IMR-90 (cell line): ENCODE measurements around the gene MYH6. TPM values are rescaled to one million over a fixed set of nuclear protein-coding genes. Genes with fewer than 3 reads are reported as not detected.

Experiments
- ATAC-seq: fragments of 200-7000 bp; cut with Tn5 transposase; 2 replicates; pipeline ENCODE4 v1.9.1; 2020; ENCODE audit warnings: low read depth, mild to moderate bottlenecking, moderate library complexity
- BruUV-seq: library from RNA; stranded (reverse); fragments of 400-500 nt; replicated peaks from 2 replicates; lab custom pipeline; 2021; lab: Mats Ljungman, UMichigan
- CTCF ChIA-PET: fragments of 300-600 bp; formaldehyde crosslinking; extraction: SDS; loops from one replicate; lab custom pipeline; 2021; ENCODE audit warnings: antibody characterized with exemption; lab: Yijun Ruan, JAX
- POLR2A ChIA-PET: fragments of 300-600 bp; sonication (Branson Sonifier 250); formaldehyde crosslinking; loops from one replicate; lab custom pipeline; 2022; ENCODE audit warnings: antibody characterized with exemption; ENCODE audit not compliant: unreplicated experiment; lab: Charles Lee
- DNase-seq: peaks from one replicate; pipeline ENCODE4 v3.0.0; 2013
- H2AFZ ChIP-seq: replicated peaks from 2 replicates; pipeline ENCODE3; 2013; ENCODE audit warnings: low read length, mild to moderate bottlenecking; ENCODE audit not compliant: poor library complexity
- H2AK5ac ChIP-seq: 2 replicates; pipeline ENCODE4 v1.6.1; 2013; ENCODE audit warnings: low read depth, low read length, inconsistent platforms
- H2AK9ac ChIP-seq: replicated peaks from 2 replicates; pipeline ENCODE3; 2013; ENCODE audit warnings: mild to moderate bottlenecking, low read depth, low read length, moderate library complexity; ENCODE audit not compliant: poor library complexity
- H2BK120ac ChIP-seq: 2 replicates; pipeline ENCODE4 v1.6.1; 2013; ENCODE audit warnings: low read depth, low read length, inconsistent platforms
- H2BK15ac ChIP-seq: 3 replicates; pipeline ENCODE4 v1.6.1; 2013; ENCODE audit warnings: low read depth, low read length, inconsistent platforms
- H2BK20ac ChIP-seq: 2 replicates; pipeline ENCODE4 v1.6.1; 2013; ENCODE audit warnings: low read depth, mild to moderate bottlenecking, inconsistent platforms, low read length, moderate library complexity
- H2BK5ac ChIP-seq: 2 replicates; pipeline ENCODE4 v1.6.1; 2013; ENCODE audit warnings: mild to moderate bottlenecking, low read depth, low read length, inconsistent platforms; ENCODE audit not compliant: poor library complexity, severe bottlenecking
- H3K14ac ChIP-seq: replicated peaks from 2 replicates; pipeline ENCODE4 v1.6.1; 2013; ENCODE audit warnings: low read depth, low read length, inconsistent platforms
- H3K18ac ChIP-seq: 2 replicates; pipeline ENCODE4 v1.6.1; 2013; ENCODE audit warnings: low read depth, low read length, control low read depth
- H3K23ac ChIP-seq: 2 replicates; pipeline ENCODE4 v1.6.1; 2013; ENCODE audit warnings: low read depth, low read length, inconsistent platforms
- H3K27ac ChIP-seq: 2 replicates; pipeline ENCODE4 v1.5.1; 2013; ENCODE audit warnings: mild to moderate bottlenecking, control low read depth, low read length; ENCODE audit not compliant: insufficient read depth
- H3K27me3 ChIP-seq: 2 replicates; pipeline ENCODE4 v1.6.1; 2013; ENCODE audit warnings: low read length; ENCODE audit not compliant: control insufficient read depth, insufficient read depth
- H3K36me3 ChIP-seq: 2 replicates; pipeline ENCODE4 v1.6.1; 2013; ENCODE audit warnings: low read length, mixed read lengths; ENCODE audit not compliant: control insufficient read depth, insufficient read depth
- H3K4ac ChIP-seq: 2 replicates; pipeline ENCODE4 v1.6.1; 2013; ENCODE audit warnings: low read depth, low read length, inconsistent platforms
- H3K4me1 ChIP-seq: 2 replicates; pipeline ENCODE4 v1.6.1; 2013; ENCODE audit warnings: low read length, mixed read lengths; ENCODE audit not compliant: control insufficient read depth, insufficient read depth
- H3K4me2 ChIP-seq: 2 replicates; pipeline ENCODE4 v1.6.1; 2013; ENCODE audit warnings: low read depth, mild to moderate bottlenecking, control low read depth, low read length, moderate library complexity
- H3K4me3 ChIP-seq: 2 replicates; pipeline ENCODE4 v1.5.1; 2013; ENCODE audit warnings: low read depth, mild to moderate bottlenecking, control low read depth, low read length, moderate library complexity; ENCODE audit not compliant: insufficient read depth
- H3K56ac ChIP-seq: 2 replicates; pipeline ENCODE4 v1.6.1; 2013; ENCODE audit warnings: low read length, inconsistent platforms; ENCODE audit not compliant: insufficient read depth; ENCODE audit errors: extremely low read depth
- H3K79me1 ChIP-seq, 2 experiments: 2 replicates each; pipeline ENCODE4 v1.6.1; 2013; ENCODE audit warnings: low read length in 2 of 2, inconsistent platforms in 1 of 2, low read depth in 1 of 2
- H3K9ac ChIP-seq: 2 replicates; pipeline ENCODE4 v1.6.1; 2013; ENCODE audit warnings: low read depth, low read length, control low read depth
- H3K9me1 ChIP-seq: 2 replicates; pipeline ENCODE4 v1.6.1; 2013; ENCODE audit warnings: low read length, inconsistent platforms; ENCODE audit not compliant: insufficient read depth
- H3K9me3 ChIP-seq: 2 replicates; pipeline ENCODE4 v1.6.1; 2013; ENCODE audit warnings: low read length; ENCODE audit not compliant: control insufficient read depth, insufficient read depth
- H4K20me1 ChIP-seq: 2 replicates; pipeline ENCODE4 v1.6.1; 2013; ENCODE audit warnings: low read length, inconsistent platforms; ENCODE audit not compliant: insufficient read depth
- H4K5ac ChIP-seq: 2 replicates; pipeline ENCODE4 v1.6.1; 2013; ENCODE audit warnings: mild to moderate bottlenecking, low read depth, low read length, control low read depth
- H4K8ac ChIP-seq, 2 experiments: 2 replicates each; pipeline ENCODE4 v1.6.1; 2013; ENCODE audit warnings: low read depth in 2 of 2, low read length in 2 of 2, control low read depth in 1 of 2, inconsistent platforms in 1 of 2
- H4K91ac ChIP-seq: 2 replicates; pipeline ENCODE4 v1.6.1; 2013; ENCODE audit warnings: low read depth, low read length, inconsistent platforms; ENCODE audit not compliant: insufficient read depth
- BHLHE40 ChIP-seq: fragments of 150-350 bp; IDR thresholded peaks from 2 replicates; pipeline ENCODE4 v1.6.1; 2016; ENCODE audit warnings: mild to moderate bottlenecking, low read depth, low read length
- CEBPB ChIP-seq: IDR thresholded peaks from 2 replicates; pipeline ENCODE4 v1.6.1; 2012; ENCODE audit warnings: low read depth, low read length, improper control_type of control experiment
- CHD1 ChIP-seq: IDR thresholded peaks from 2 replicates; pipeline ENCODE4 v1.6.1; 2012; ENCODE audit warnings: low read depth, low read length, improper control_type of control experiment
- CTCF ChIP-seq: conservative IDR thresholded peaks from 2 replicates; pipeline ENCODE4 v1.5.1; 2012; ENCODE audit warnings: mild to moderate bottlenecking, low read depth, low read length, improper control_type of control experiment
- ELK1 ChIP-seq: fragments of 150-350 bp; IDR thresholded peaks from 2 replicates; pipeline ENCODE4 v1.6.1; 2016; ENCODE audit warnings: low read depth, mild to moderate bottlenecking, low read length, moderate library complexity, borderline replicate concordance
- MAFK ChIP-seq: IDR thresholded peaks from 2 replicates; pipeline ENCODE4 v1.6.1; 2012; ENCODE audit warnings: low read depth, low read length, improper control_type of control experiment
- MXI1 ChIP-seq: IDR thresholded peaks from 2 replicates; pipeline ENCODE4 v1.6.1; 2012; ENCODE audit warnings: low read depth, mild to moderate bottlenecking, low read length, moderate library complexity, borderline replicate concordance
- RAD21 ChIP-seq: IDR thresholded peaks from 2 replicates; pipeline ENCODE4 v1.6.1; 2012; ENCODE audit warnings: low read length, improper control_type of control experiment
- SMC3 ChIP-seq: fragments of 150-350 bp; IDR thresholded peaks from 2 replicates; pipeline ENCODE4 v1.6.1; 2016; ENCODE audit warnings: low read depth, mild to moderate bottlenecking, antibody characterized with exemption, low read length, moderate library complexity
- WGBS, 2 experiments: methylation state at CpG; one replicate each; pipeline versions ENCODE4 v1.1.5 to v1.1.7; 2013; ENCODE audit warnings: missing lambda C conversion rate in 2 of 2; ENCODE audit not compliant: insufficient read length in 1 of 2; ENCODE audit errors: extremely low coverage in 2 of 2; 5-methylcytosine and 5-hydroxymethylcytosine counted together
- dilution Hi-C: fragments of 300-500 bp; cut with HindIII; formaldehyde crosslinking; loops from one replicate; pipeline ENCODE4 v1.14.3; 2018; ENCODE audit warnings: low sequenced_read_pairs; ENCODE audit not compliant: unreplicated experiment
- in situ Hi-C: fragments of 300-500 bp; cut with MboI; formaldehyde crosslinking; loops from 3 replicates; pipeline ENCODE4 v1.14.3; 2019; ENCODE audit warnings: low sequenced_read_pairs, inconsistent platforms, mixed read lengths
- intact Hi-C: fragments of 100-400 bp; cut with micrococcal nuclease; formaldehyde crosslinking; loops from 2 replicates; pipeline ENCODE4 v1.10.0; 2022
- polyA plus RNA-seq, 3 experiments: library from polyadenylated mRNA; depleted of rRNA; stranded (reverse); fragments of >200 nt; gene quantifications; 2 replicates each; pipeline ENCODE4 v1.2.3, GENCODE V29; 2012; ENCODE audit warnings: low replicate concordance in 1 of 3
- total RNA-seq: library from RNA; depleted of rRNA; stranded (reverse); fragments of >200 nt; gene quantifications from 2 replicates; pipeline ENCODE4 v1.2.3, GENCODE V29; 2012

Gene MYH6
- total and polyA plus RNA-seq, 2 of the 4 experiments (the other 2 are of a cell fraction): not detected

GRCh38 chr14:23373041-23373440 lies 35.0 kb downstream of the MYH6 start:
- ATAC-seq: no peak
- ChIA-PET POLR2A (interaction anchor here (0.6 kb wide), 1 partner anchor 50 kb away, joined by 7 read pairs; no protein-coding TSS in a partner anchor), CTCF (no interaction called here)
- H4K5ac ChIP-seq: no peak overlapping the region
- no peak for TF ChIP-seq SMC3
- TF ChIP-seq RAD21: no peak
- TF ChIP-seq MXI1: no peak
- TF ChIP-seq BHLHE40: no peak
- no peak for TF ChIP-seq ELK1
- no peak for TF ChIP-seq CHD1
- TF ChIP-seq MAFK: no peak
- no peak for TF ChIP-seq CEBPB
- no peak for TF ChIP-seq CTCF
- no TSS peak for BruUV-seq
- H3K4me2 ChIP-seq: no peak overlapping the region
- no peaks in the 10 kb centered on the region for H4K20me1 ChIP-seq
- H2BK15ac ChIP-seq: no peak overlapping the region
- no peak overlapping the region for H2AK9ac ChIP-seq
- H3K9ac ChIP-seq: no peak overlapping the region
- no peak overlapping the region for H3K14ac ChIP-seq
- peaks cover 48% of the 10 kb centered on the region for H3K27me3 ChIP-seq
- H3K9me3 ChIP-seq: no peaks in the 10 kb centered on the region
- no peaks in the 10 kb centered on the region for H3K36me3 ChIP-seq
- in situ Hi-C loops: loop anchor here (10.0 kb wide), 1 partner anchor 48 kb away; the partner anchor contains the start of gene PABPN1
- H3K79me1 ChIP-seq: no peaks in the 10 kb centered on the region
- no peak overlapping the region for H3K4ac ChIP-seq
- no peak overlapping the region for H3K4me3 ChIP-seq
- no peak overlapping the region for H3K27ac ChIP-seq
- DNase-seq: no peak
- dilution Hi-C loops: no loop called here
- H2BK120ac ChIP-seq: no peak overlapping the region
- no peak overlapping the region for H3K56ac ChIP-seq
- H2BK20ac ChIP-seq: no peak overlapping the region
- H4K91ac ChIP-seq: no peak overlapping the region
- H3K4me1 ChIP-seq: no peaks in the 10 kb centered on the region
- H4K8ac ChIP-seq: no peak overlapping the region
- 0 out of 2 replicates have a peak, but pooled peaks cover 2% of the 10 kb centered on the region for H3K9me1 ChIP-seq
- no peak overlapping the region for H3K23ac ChIP-seq
- no CpG with 5 or more reads among the region's 3 CpGs for WGBS, 2 experiments
- no peak overlapping the region for H3K18ac ChIP-seq
- no peak overlapping the region for H2AK5ac ChIP-seq
- H2BK5ac ChIP-seq: no peak overlapping the region
- H2AFZ ChIP-seq: no peak overlapping the region
- intact Hi-C loops: no loop called here
